HG03571 (cell line): Measurements from ENCODE around the gene FEZF1.

Source experiments
- ATAC-seq: cut with Tn5 transposase; IDR thresholded peaks from one replicate; pipeline ENCODE4 v1.9.1; 2021; ENCODE audit not compliant: unreplicated experiment

The FEZF1 gene

DNA sequence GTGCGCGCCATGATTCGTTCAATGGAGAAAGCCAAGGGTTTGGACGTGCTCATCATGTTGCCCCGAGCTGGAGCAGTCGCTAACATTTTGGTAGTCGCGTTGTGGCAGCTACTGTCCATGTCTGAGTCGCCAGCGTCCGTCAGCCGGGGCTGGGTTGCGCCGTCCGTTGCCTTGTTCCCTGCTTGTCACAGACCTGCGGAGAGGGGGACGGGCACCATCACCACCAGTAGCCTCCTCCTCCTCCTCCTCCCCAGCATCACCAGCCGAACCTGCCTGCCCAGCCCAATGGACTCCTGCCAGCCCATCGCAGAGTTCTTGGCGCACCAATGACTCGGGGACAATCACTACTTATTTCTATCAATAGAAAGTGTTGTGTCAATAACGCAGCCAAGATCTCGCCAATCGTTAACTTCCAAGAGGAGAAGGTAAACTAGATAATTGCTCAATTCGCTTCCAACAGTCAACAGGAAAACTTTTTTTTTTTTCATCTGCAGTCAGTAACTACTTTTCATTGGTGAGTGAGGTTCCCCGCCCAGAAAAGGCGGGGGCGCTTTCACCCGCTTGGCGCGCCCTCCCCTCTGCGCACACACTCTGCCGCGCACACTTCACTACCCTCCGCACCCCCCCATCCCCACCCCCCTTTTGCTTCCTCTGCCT is at the start of gene FEZF1:
TSS of gene FEZF1 (minus strand) at position 432 of the 657 bp plus-strand sequence. CDS start at position 119, 313 bp downstream.
- ATAC-seq, result no peak

DNA sequence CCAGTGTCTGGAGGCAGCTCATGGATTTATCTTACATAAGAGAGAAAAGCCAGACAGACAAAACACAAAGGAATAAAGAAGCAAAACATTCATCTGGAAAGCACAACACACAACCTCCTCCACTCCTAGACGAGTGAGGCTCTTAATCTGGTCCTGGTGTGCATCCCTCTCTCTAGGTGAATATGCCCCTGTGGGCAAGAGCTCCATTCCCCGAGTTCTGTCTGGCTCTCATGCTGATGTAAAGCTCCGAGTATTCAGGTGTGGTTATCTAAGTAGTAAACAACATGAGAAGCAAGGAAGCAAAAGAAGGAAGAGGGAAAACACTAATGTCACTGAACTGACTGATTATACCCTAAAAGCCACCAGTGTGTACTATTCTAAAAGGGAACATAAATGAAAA is 47.9 kb upstream of the FEZF1 start:
- no peak for ATAC-seq

DNA sequence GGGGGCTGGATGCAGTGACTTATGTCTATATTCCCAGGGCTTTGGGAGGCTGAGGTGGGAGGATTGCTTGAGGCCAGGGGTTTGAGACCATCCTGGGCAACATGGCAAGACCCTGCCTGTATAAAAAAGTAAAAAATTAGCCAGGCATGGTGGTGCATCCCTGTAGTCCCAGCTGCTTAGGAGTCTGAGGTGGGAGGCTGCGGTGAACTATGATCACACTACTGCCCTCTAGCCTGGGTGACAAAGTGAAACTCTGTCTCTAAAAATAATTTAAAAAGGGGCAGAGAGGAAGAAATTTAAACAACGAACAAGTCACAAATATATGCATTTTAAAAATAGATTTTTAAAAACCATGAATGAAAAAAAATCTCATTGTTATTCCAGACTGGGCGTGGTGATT is 46.2 kb upstream of the FEZF1 start:
- ATAC-seq, result no peak

DNA sequence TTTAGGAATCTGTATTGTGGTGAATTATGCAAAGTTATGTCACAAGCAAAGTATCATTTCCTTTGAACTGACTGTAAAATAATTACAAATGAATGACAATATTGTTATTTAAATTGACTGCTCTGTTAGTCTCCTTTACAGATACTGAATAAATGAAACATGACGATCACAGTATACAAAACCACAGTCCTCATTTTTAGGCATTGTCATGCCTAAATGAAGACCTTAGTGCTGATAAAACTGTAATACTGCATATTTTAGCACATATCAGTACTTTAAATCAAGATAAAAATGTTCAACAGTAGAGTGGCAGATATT is 39.7 kb upstream of the FEZF1 start:
- no peak for ATAC-seq

DNA sequence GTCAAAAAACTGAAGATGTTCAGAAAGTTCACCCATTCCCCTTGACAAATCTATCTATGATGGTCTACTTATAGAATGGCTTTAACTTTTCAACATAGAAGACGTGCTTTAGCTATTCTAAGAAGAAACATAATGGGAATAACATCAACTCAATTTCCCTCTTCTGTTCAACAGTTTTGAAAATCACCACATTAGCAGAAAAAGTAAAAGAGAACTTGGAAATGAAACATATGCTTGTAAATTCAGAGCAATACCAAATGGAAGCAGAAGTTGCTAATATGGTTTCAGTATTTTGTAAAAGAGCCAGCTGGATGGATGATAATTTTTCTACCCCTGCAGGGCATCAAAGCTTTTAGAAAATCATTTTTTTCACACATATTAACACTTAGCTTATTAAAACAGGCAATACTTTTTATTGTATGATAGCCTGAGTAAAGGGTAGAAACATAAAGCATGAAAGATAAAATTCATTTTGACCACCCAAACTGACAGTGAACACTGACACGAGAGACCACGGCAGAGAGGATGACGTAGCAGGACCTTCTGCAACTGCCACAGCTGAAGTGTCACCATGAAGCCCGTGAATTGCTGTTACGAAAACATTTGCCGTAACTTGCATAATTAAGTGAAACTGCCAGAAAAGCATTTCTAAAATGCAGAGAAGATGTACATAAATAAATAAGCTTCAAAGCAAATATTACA is 39.2 kb upstream of the FEZF1 start:
- no peak for ATAC-seq

DNA sequence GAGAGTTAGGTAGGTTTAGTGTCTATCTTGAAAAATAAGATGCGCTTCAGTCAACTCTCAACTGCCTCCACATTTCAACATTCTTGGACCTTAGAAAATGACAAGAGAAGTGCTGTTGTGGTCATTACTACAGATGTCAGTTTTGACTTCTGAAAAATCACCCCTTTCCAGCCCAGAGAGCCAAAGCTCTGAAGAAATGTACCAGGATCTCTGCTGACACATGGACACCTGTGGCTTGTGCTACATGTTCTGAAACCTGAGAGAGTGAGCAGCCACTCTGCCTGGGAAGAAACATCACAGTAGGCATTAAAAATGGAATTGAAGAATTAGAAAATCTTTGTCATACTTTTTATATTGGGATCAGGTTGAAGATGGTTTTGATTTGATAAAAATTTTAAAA is 35.9 kb upstream of the FEZF1 start:
- ATAC-seq, result no peak

DNA sequence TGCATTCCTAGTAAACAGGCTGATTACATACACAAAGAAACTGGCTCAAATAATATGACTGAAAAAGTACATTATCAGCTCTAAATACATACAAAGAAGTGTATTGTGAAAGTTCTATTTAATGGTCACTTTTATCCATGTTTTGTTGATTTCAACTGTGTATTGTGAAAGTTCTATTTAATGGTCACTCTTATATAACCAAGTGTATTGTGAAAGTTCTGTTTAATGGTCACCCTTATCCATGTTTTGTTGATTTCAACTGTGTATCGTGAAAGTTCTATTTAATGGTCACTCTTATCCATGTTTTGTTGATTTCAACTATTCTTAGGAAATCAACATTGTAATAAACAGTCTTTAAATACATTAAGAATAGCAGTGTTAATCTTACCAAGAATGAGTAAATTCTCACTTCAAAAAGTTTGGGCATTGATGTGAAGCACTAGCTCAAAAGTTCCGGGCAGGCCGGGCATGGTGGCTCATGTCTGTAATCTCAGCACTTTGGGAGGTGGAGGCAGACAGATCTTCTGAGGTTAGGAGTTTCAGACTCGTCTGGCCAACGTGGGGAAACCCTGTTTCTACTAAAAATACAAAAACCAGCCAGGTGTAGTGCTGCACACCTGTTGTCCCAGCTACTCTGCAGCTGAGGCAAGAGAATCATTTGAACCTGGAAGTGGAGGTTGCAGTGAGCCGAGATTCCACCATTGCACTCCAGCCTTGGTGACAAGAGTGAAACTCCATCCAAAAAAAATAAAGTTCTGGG is 34.8 kb upstream of the FEZF1 start:
- ATAC-seq, result no peak

DNA sequence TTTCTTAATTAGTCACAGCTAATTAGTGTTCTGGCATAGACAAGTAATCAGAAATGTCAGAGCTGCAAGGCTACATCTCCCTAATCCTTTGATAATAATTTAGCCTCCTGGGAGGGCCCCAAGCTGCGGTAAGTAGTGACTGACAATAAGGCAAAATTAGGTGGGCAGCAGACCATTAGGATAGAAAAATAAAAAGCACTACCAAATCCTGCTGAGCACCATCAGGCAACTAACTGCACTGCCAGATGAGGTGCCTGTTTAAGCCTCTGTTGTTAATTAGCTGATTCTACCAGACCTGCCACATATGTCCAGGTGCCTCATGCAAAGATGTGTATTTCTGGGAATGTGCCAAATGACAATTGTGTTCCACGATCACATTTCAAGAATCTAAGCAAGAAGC is 32.5 kb upstream of the FEZF1 start:
- ATAC-seq, result no peak

DNA sequence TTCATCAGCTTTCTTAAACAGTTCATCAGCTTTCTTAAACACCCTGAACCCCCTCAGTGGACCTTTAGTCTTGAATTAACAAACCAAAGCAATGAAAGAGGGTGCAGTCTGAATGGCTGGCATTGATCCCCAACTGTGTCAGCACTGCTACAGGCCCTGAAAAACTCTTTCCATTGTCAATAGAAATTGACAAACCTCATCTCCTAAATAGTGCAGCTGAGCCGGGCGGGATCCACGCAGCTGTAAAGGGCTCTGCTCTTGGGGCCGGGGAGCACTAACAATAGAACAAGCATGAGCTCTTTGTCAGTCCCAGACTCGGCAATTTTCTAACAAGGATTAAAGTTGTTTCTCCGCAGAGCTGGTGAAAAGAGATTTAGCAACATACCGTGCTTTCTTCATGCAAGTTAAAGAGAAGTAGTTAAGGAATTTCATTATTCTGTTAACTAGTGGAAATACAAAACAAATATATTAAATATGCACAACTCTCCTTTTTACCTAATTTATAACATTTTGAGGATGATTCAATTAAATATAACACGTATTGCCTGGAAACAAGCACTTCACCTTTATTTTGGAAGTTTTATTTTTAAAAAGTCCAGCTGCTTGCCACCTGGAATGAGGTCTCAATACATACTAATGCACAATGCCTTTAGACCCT is 24.7 kb upstream of the FEZF1 start:
- ATAC-seq, result no peak

DNA sequence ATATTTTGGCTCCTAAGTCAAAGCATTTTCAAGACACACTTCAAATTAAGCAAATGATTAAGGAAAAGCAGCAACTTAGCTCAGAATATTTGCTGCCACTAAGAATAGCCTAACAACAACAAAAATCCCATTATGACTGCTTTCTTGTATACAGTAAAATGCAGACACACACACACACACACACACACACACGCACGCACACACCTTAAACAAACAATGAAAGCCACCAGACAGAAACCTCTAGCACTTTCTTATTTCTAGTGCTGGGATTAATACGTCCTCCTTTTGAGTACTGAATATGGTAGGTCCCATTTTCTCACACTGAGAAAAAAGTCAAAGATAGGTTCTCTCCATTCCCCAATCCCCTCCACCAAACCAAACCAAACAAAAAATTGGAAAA is 23.4 kb upstream of the FEZF1 start:
- no peak for ATAC-seq

DNA sequence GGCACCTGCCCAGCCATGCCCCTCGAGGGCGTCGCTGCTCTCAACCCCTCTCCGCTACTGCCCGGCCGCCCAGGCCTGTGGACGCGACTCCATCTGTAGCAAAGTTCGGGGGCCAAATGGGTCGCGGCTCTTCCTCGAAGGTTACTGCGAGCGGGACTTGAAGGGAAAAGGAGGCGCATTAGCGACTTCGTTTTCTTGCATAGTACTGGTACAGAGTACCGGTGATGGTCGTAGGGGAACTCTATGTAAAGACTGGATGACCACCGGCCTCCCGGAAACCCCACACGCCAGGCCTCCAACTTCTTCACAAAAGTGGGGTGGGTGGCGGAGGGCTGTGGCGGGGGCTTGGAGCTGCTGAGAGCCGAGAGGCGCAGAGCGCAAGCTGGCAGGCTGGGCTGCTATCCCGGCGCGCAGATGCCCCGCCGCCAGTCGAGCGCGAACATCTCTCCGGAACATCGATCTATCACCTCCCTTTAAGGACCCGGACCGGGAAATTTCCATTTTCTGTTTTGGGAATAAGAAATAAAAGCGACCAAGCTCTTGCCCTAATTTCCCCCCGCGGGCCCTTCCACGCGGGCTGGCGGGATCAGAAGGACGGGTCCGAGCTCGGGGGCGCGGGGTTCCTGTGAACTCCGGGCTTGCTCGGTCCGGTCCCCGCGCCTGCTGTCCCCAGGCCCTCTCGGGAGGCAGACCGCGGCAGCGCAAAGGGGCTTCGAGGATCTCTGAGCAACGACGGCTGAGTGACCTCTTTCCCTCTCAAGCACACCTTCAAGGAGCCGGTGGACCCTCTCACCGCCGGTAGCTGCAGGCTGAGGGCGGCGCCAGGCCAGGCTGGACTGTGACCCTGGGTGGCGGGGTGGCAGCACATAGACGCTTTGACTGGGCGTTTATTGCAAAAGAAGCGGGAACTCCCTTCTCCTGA is 12.2 kb upstream of the FEZF1 start:
- ATAC-seq, result no peak

DNA sequence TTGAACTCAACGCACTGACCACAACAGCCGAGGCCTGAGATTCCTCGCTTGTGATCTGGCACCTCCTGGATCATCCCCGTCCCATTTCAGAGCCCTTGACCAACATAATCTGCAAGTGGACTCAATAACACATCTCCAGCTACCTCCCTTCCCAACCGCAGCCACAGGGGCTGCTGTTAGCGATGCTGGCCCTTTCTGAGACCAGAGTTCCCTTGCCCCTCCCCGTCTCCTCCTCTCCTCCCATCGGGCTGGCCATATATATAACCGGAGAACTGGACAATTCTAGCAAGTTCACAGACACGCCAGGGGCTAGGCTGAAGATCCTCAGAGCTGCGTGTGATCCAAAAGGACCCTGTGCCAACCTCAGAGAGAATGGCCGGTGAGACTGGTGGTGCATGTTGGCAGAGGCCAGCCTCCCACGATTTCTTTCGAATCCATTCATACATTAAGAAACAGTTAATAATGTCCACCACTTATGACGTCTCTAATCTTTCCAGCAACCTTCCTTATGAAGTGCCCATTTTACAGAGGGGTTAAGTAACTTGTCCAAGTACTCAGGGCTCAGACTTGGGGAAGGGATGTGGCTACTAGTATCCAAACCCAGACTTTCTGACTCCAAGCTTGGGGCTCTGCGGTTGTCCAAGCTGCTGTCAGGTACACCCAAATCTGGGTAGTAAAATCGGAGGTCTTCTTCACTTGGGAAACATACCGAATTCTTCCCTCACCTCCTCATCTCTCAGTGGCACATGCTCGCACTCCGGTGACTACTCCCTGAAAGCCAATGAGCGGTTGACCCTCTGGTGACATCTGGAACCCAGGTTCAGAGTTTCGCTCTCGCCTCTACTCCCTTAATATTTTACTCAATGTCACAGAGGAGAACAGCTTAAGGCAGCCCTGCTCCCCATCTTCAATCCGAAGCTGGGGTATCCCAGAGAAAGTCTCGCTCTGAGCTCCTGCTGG is 11.2 kb upstream of the FEZF1 start:
- ATAC-seq, result no peak

DNA sequence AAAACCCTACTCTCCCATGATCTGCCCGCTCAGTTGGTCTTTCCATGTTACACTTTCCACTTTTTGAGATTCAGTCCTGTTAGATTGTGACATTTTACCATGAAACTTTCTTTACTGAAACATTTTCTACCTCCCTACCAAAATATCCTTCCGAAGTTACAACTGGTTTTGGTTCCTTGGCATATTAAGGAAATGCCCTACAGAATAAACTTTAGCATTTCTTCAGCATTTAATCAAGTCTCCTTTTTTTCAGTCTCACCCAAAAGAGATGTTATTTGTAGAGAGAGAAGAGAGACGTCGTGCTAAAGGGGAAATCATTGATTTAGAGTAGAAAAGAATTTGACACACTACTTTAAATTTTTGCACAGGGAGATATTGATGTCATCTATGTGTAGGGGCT is 9.7 kb upstream of the FEZF1 start:
- ATAC-seq, result no peak

DNA sequence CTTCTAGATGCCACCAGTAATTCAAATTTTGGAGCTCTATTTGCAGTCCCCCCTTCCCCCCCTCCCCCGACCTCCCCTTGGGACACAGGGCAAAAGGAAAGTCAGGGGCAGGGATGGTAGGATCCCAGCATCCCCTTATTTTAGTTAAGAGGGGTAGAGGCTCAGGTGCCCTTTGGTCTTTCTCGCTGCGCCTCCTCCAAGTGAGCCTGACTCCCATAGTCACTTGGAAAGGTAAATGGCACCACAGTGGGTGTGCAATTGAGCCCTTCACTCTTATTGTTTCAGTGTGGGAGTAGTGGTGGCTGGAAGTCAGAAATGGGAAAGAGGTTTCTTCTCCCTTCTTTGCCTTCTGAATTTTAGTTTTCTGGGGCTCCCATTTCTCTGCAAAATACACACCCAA is 8.2 kb upstream of the FEZF1 start:
- no peak for ATAC-seq

DNA sequence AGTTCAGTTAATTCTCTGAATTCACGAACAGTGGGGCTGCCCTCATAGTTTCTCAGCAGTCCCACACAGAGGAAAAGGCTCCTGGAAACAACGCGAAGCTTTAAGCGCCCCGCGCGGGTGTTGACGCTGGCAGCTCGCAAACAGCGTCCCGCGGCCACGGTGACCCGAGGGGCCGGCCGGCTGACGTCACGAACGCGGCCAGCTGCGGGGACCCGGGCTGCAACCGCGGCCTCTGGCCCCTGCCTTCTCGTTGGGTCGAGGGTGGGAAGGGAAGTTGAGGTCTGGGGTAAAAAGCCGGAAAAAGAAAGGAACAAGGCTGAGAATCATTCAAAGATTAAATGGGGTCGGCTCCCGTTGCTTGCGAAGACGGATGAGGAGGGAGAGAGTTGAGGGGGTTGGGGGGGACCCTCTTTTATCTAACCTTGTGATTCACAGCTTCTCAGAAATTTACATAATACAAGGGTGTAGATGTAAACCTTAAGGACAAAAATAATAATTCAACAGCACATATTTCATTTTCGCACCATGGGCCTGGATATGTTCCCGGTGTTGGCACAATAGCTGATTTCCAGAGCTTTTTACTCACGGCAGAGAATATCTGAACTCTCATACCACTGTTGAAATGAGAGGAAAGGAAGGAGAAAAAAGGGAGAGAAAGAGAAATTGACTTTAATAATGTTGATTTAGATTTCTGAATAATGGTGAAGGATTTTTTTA is 7.3 kb upstream of the FEZF1 start:
- no peak for ATAC-seq

DNA sequence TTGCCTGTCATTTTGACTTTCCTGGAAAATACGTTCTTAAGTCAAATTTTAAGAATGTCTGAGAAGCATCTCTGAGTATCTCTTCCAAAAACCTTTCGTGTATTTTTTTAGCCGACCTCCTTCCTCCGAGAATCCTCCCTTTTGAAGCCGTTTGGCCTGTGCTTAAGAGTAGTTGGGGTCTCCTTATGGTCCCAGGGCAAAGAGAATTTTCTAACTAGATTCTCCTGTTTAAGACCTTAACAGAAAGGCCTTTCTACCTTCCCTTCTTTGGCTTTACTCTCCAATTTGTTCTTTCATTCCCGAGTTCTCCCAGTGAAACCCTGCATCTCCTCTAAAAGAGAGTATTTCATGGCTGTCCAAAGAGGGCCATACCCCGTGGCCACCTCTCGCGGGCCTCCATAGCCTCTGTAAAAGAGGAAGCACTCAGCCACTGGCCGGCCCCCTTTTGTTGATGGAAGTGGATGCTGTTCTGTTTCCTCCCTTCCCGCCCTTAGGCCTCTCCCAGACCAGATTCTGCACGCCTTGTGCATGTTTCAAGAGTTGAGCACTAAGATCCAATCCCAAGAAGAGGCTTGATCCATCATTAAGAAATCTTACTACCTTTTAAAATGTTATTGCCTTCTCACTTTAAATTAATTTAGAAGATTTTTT is 6.6 kb upstream of the FEZF1 start:
- ATAC-seq, result no peak

DNA sequence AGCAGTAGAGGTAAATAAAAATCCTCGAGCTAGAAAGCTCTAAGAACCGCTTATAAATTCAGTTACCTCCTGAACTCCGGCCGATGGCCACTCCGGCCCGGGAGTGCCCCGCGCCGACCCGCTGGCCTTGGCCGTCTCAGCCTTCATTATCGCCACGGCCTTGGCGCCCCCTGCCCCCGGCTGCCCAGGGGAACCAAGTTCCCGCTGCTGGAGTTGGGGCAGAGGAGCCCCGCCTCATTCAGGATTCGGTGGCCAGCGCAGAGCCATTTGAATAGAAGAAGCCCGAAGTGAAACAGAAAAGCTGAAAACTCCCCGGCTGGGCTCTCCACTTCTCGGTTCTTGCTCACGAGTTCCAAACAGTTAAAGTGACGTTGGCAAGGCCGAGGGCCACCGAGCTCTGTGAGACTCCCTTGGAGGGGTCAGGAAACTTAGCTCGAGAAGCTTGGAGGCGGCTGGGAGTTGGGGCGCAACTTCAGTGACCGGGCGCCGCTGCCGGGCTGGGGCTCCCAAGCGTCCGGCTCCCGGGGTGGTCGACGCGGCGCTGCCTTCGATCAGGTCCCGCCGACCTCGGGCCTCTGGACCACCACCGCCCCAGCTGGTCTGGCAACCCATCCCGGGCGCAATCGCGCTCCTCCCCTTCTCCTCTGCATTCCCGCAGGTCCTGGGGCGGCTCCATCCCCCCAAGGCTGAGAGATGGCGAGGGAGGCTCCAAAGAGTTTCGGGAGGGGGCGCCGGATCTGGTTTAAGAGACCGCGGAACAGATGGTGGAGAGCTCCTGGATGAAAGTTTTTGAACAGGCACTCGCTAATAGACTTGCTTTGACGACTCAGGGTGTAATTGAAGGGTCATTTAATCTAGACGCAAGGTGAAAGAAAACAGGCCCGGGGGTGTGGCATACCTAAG is 5.8 kb upstream of the FEZF1 start:
- ATAC-seq, result no peak
